GM12864 (cell line): ENCODE results near the gene BICRA.
"Not testable (repeated sequence)": the region's sequence is repeated elsewhere in the genome, so short reads cannot be mapped to it uniquely, and the experiment has no call there.

Experiments
- DNase-seq: peaks from one replicate; pipeline ENCODE4 v3.0.0-alpha.2; 2011; ENCODE audit warnings: low read depth
- H3K4me3 ChIP-seq: 2 replicates; pipeline ENCODE4 v1.5.1; 2011; ENCODE audit warnings: mild to moderate bottlenecking, low read depth, low read length, control low read depth
- CTCF ChIP-seq: IDR thresholded peaks from 2 replicates; pipeline ENCODE4 v1.5.1; 2011; ENCODE audit warnings: low read depth, mild to moderate bottlenecking, moderate library complexity, low read length, control low read depth, inconsistent platforms; ENCODE audit errors: missing control alignments

BICRA gene

GRCh38 chr19:47593860-47594259 lies 15.1 kb upstream of the BICRA start:
- DNase-seq, result no peak
- H3K4me3 ChIP-seq, result no peak overlapping the region
- no peak for TF ChIP-seq CTCF

- no peak for DNase-seq
- no peak overlapping the region for H3K4me3 ChIP-seq
- no peak for TF ChIP-seq CTCF
Measured at GRCh38 chr19:47595944-47596343, 13.0 kb upstream of the BICRA start.

- no peak for DNase-seq
- no peak overlapping the region for H3K4me3 ChIP-seq
- TF ChIP-seq CTCF, result no peak
Measured at GRCh38 chr19:47598407-47599349, 10.3 kb upstream of the BICRA start.

GRCh38 chr19:47599671-47600245 lies 9.2 kb upstream of the BICRA start:
- H3K4me3 ChIP-seq, result peak overlapping the region; percentile 61
- DNase-seq, result not testable (repeated sequence)

- DNase-seq, result peak; percentile 95
- H3K4me3 ChIP-seq, result peak overlapping the region; percentile 82
- TF ChIP-seq CTCF, result no peak
Measured at GRCh38 chr19:47600246-47601179, 8.4 kb upstream of the BICRA start.

- no peak for DNase-seq
- no peak for TF ChIP-seq CTCF
- peak overlapping the region; percentile 82 for H3K4me3 ChIP-seq
Measured at GRCh38 chr19:47601180-47601904, 7.6 kb upstream of the BICRA start.
